ENCODE data around the gene SLC22A25. TPM values are rescaled to one million over a fixed set of nuclear protein-coding genes. Genes with fewer than 3 reads are reported as not detected.
"Not testable (repeated sequence)": the region's sequence is repeated elsewhere in the genome, so short reads cannot be mapped to it uniquely, and the experiment has no call there.

SLC22A25 gene
- 0.10 TPM for total RNA-seq

DNA sequence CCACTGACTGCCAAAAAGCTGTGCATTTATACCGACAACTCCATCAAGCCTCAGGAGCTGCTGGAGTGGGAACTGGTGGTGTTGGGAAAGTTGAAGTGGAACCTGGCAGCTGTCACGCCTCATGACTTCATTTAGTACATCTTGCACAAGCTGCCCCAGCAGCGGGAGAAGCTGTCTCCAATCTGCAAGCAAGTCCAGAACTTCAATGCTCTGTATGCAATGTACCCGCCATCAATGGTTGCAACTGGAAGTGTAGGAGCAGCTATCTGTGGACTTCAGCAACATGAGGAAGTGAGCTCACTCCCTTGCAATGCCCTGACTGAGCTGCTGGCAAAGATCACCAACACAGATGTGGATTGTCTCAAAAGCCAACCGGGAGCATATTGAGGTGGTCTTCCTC lies at the start of gene SLC22A25:
SLC22A25 (minus strand) TSS at position 67 of the 400 bp plus-strand sequence. CDS start 13,947 bp downstream, outside the sequence.
- DNase-seq: no peak

DNA sequence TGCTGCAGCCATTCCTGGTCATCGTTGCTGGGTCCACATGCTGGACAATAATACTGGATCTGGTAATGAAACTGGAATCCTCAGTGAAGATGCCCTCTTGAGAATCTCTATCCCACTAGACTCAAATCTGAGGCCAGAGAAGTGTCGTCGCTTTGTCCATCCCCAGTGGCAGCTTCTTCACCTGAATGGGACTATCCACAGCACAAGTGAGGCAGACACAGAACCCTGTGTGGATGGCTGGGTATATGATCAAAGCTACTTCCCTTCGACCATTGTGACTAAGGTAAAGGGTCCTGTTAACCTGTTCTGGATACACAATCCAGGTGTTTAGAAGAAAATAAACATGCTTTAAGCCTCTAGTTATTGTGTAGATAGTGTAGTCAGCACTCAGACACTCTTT lies 46.9 kb upstream of the SLC22A25 start:
- no peak for DNase-seq

DNA sequence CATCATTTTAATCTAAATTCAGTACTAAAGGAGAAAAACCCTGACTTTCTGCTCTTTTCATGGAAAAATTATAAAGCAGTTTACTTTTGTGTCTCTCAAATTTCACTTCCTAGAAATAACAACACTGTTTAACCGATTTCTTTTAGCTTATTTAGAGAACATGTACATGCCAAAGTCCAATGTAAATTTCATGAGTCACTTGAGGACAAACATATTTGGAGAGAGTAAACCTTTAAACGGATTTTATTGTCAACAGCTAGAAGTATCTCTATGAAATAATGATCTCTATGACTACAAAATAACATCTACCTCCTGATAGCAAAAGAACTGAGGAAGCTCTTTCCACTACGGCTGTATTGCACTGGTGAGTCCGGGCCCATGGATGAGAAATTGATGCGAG lies 46.3 kb upstream of the SLC22A25 start:
- no peak for DNase-seq

DNA sequence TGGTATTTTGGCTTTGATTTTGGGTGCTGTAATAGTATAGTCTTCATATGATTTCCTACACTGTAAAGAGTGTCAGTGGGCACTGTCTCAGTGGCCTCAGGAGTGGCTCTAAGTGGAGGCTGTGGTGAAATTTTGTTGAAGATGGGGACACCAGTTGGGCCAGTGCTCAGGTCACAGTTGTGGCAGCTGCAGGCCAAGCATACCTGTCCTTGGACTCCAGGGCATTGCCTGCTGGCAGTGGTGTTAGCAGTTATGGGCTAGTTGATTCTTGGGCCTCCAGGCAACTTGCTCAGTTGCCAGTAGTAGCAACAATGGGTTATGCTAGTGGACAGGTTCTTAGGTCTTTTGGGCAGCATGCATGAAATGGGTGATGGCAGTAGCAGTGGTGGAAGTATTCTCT lies 39.2 kb upstream of the SLC22A25 start:
- no peak for DNase-seq

DNA sequence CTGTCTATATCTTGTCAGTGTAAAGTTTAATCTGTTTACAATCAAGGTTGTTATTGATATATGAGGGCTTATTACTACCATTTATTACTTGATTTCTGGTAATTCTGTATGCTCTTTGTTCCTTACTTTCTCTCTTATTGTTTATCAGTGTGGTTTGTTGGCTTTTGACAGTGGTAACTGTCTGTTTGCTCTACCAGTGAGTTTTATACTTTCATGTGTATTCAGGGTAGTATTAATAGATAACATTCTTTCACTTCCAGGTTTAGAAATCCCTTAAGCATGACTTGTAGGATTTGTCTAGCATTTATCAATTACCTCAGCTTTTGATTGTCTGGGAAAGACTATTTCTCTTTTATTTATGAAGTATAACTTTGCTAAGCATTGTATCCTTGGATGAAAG lies 37.5 kb upstream of the SLC22A25 start:
- DNase-seq: no peak

DNA sequence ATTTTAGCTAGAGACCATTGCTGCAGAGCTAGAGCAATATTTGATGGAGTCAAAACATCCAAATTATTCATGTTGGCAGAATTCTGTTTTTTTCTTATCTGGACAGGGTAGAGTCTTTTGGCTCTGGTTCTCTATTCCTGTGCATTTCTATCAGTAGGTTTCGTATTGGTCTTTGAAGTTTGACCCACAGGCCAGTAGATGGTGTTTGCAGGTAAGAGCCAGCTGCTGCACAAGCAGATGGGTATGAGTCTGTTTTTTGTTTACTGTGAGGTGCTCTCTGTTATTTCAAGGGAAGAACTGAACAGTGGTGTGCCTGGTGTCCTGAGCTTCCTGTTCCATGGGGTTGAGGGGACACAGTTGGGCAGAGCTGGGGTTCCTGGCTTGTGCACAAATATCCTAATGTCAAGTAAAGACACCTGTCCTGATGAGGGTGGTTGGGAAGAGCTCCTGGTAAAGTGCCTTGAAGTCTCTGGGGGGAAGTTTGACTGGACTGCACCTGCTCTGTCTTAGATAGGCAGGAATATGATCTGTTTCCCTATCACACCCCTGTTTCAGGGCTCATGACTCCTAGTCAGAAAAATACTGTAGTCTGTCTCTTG lies 34.0 kb upstream of the SLC22A25 start:
- DNase-seq: no peak

DNA sequence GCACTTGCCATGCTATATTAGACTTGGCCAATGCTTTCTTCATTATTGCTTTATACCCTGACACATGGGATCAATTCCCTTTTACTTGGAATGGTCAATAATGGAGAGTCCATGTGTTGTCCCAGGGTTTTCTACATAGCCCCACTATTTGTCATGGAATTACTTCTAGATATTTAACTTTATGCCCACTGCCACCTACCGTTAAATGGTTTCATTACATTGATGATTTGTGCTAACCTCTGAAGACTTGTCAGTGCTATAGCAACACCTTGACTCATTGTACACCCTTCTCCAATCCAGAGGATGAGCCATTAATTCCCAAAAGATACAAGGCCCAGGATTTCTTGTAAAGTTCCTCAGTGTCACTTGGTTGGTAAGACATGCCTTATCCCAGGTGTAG lies 31.4 kb upstream of the SLC22A25 start:
- DNase-seq: no peak

DNA sequence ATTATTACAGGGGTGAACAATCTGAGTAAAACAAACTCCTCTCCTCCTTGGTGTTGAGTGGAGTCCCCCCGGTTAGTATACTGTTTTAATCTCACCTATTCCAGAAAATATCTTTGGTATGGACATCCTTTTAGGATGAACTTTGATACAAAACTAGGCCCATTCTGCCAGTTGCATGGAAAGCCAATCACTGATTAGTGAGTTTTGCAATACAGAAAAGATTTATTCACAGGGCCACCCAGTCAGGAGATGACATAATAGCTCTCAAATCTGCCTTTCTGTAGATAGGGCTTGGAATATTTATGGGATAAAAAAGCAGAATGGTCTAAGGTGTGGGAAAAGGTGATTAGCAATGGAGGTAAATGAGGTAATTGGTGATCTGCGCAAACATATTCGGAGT lies 30.3 kb upstream of the SLC22A25 start:
- DNase-seq: no peak

DNA sequence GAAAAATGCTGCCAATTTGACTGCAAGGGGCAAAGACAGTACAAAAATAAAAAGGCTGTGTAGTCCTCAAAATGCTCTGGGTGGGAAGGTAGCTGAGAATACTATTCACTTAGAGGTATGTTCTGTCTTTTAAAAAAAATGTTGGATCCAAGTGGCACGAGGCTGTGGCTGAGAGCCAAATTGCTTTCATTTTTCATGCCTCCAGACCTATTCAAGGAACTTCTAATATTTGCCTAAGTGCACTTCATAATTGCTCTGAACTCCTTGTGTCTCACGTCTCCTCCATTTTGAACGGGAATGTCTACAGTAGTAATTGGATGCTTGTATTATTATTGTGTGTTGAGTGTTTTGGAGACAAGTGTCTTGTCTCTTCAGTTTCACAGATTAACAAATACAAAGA lies 19.1 kb upstream of the SLC22A25 start:
- no peak for DNase-seq

DNA sequence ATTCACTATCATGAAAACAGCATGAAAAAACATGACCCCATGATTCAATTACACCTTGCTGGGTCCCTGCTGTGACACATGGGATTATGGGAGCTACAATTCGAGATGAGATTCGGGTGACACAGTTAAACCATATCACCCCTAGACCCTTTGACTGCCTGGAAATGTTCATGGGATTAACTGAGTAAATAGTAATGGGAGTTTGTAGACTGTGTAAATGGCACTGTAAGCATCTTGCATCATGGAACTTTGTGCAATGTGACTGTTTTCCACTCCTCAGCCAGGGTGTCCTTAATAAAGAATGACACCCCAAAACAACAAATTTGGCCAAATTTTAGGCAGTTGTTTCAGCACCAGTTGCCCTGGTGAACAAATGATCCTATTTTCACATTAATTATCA lies 7.9 kb upstream of the SLC22A25 start:
- no peak for DNase-seq

DNA sequence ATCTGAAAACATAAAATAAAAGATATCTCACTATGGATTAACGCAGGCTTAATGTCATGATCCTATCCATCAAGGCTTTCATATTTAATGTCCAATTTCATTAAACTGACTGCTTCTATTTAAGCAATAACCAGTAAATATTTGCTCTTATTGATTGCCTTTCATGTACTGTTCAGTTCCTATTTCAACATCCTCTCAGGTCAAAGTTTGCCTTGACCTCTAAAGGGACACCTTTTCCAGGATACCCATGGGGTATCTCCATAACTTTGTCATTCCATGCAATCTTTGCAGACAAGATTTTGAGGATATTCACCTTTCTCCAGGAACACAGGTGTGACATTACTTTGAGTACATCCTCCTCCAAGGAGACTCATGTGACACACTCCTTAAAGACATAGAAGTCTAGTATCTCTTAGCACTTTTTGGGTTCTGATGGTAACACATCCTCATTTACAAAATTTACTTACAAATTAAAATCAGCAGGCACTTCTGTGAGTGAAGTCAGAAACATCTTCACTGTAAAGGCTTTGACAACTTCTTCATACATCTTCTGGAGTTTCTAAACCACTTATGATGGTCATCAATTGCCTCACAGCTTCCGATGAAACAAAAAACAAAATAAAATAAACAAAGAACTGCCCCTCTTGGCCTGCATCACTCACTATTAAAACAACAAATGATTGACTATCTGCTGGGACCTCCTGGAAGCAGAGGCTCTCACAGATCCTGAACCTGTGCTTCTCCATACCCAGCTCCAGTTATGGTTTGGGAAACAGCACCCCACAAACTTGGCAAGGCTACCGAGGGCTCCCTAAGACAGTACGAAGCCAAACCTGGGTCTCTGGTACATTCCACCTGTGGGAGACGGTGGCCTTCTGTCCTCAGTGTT lies 7.0 kb upstream of the SLC22A25 start:
- no peak for DNase-seq

DNA sequence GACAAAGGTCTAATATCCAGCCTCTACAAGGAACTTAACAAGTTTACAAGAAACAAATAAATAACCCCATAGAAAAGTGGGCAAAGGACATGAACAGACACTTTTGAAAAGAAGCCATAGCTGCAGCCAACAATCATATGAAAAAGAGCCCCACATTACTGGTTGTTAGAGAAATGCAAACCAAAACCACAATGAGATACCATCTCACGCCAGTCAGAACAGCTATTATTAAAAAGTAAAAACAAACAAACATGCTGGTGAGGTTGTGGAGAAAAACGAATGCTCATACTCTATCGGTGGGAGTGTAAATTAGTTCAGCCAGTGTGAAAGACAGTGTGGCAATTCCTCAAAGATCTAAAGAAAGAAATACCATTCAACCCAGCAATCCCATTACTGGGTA lies 5.6 kb upstream of the SLC22A25 start:
- no peak for DNase-seq

DNA sequence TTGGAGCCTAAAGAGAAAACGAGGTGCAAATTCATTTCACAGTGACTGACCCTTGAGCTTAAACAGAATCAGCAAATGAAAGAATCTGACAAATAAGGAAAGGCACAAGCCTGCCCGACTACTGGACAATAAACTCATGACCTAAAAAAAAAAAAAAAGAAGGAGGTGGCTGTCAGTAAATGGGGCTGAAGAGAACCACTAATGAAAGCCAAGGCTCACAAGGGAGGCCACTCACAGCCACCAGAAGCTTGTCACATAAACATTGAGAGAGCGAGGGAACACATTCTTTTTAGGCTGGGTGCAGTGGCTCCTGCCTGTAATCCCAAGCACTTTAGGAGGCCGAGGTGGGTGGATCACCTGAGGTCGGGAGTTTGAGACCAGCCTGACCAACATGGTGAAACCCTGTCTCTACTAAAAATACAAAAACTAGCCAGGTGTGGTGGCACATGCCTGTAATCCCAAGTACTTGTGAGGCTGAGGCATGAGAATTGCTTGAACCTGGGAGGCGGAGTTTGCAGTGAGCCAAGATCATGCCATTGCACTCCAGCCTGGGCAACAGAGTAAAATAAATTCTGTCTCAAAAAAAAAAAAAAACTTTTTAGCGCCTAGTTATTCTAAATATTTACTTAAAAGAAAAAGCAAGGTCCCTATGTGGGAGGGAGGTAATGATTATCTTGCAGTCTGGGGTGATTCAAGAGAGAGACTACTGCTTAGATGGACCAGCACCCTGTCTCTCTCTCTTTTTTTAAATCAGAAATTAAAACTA lies 4.0 kb upstream of the SLC22A25 start:
- not testable (repeated sequence) for DNase-seq

DNA sequence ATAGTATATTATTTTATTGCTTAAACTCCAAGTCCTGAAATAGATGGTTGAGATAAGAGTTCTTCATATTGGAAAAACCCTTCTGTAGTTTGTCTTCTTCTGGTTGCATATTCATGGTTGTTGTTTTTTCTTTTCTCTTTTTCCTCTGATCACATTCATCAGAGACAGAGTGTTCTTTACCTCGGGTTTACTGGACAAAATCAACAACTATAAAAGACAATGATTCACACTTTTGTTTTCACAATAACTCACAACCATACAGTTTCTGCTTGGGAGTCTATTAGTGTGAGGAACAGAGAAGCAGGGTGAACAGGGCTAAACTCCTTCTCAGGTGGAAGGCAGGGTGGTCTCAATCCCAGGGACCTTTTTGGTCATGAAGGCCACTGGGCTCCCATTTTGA lies 2.6 kb upstream of the SLC22A25 start:
- no peak for DNase-seq

DNA sequence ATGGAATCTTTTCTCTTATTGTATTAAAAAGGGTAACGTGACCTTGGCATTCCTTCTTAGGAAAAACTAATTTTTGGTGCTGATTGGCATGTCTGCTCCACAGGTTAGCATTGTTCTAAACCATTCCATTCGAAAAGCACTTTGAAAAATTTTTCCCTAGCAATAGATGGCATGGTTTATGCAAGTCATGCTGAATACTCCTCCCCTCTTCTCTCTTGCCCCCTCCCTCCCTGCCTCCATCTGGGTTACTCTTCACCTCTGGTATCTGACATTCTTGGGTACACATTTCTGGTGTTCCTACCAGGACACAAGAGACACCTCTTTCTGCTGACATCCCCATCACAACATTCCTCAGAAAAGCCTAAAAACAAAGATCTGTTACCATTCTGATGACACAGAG lies 1.5 kb upstream of the SLC22A25 start:
- no peak for DNase-seq

DNA sequence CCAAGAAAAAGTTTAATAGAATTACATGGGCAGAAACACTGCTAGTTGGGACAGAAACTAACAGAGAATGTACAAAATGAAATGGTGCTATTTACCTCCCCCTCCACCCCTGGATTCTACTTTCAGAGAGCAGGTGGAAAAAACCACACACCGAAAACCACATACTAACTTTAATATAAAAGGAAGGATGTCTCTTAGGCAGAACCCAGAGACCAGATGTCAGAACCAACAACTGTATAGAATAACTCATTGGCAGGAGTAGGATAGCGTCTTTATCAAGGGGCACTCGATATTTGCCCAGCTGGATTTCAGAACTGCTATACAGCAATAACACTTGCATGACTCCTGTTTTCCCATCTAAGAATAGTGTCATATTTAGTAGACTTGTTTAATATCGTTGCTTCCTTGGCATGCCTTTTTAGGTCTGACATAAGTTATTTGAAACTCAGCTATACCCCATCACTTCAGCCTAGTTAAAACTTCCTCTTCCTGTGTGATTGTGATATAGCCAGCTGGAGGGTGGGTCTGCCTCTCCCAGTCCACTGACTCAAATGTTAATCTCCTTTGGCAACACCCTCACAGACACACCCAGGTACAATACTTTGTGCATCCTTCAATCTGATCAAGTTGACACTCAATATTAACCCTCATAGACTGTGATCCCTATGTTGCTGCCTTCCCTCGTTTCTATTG lies 1.2 kb downstream of the SLC22A25 start:
- DNase-seq: no peak

DNA sequence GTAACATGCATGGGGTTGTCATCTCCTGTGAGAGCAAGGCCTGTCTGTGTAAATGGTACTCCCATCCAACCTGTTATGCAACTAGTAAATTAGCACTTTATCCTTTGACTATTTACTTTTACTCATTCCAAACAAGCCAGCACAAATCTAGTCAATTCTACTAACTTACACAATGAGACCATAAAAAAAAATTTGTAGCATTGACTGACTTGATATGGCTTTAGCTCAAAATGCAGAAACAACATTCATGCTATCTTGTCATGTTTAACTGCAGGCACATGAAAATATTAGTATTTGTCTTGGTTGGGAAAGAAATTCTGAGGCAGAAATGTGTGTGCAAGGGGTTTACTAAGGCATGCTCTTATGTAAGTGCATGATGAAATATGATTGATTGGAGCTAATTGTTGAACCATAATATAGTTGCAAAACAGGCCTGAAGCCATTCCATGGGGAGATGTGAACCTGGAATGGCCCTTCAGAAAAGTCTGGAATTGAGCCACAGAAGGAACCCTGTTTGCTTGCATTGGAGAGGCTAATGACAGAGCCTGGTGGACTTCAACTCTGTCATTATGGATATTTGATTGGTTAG lies 2.5 kb downstream of the SLC22A25 start:
- no peak for DNase-seq

DNA sequence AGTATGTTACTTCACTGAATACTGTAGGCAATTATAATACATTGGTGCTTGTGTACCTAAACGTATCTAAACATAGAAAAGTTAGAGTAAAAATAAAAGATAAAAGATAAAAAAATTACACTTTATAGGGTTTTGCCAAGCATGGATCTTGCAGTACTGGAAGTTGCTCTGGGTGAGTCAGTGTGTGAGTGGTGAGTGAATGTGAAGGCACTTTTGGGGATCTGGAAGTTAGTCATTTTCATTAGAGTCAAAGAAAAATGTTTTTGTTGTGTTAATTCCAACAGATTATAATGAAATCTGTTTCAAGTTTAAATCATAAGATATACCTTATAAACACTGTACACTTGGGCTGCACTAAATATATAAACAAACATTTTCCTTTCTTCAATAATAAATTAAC lies 3.3 kb downstream of the SLC22A25 start:
- DNase-seq: no peak

DNA sequence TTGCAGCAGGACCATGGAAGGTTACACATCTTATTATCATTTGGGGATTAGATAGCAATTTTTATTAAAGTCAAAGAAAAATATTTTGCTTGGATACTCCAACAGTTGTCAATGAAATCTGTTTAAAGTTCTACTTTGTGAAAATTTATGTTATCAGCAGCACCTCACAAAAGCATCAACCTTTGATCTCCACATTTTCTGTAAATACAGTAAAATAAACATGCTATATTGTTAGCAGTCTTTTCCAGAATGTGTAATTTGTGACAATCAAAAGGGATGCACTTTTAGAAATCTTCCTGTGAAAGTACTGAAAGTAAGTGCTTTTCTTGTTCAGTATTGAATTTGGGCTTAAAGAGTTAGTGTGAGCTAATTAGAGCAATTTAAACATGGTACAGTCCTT lies 4.1 kb downstream of the SLC22A25 start:
- DNase-seq: no peak

DNA sequence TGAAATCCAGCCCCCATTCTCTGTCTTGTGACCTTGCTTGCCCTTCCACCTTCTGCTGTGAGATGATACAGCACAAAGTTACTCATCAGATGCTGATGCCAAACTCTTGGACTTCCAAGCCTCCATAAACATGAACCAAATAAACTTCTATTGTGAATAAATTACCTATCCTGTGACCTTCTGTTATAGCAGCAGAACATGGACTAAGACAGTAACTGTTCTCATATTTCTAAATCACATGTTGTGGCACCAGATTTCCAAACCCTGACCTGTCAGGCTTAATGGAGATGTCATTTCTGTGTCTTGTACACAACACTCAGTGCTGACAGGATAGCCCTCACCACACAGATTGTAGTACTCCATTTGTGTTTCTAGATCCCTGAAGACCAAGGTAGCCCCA lies 6.0 kb downstream of the SLC22A25 start:
- no peak for DNase-seq

DNA sequence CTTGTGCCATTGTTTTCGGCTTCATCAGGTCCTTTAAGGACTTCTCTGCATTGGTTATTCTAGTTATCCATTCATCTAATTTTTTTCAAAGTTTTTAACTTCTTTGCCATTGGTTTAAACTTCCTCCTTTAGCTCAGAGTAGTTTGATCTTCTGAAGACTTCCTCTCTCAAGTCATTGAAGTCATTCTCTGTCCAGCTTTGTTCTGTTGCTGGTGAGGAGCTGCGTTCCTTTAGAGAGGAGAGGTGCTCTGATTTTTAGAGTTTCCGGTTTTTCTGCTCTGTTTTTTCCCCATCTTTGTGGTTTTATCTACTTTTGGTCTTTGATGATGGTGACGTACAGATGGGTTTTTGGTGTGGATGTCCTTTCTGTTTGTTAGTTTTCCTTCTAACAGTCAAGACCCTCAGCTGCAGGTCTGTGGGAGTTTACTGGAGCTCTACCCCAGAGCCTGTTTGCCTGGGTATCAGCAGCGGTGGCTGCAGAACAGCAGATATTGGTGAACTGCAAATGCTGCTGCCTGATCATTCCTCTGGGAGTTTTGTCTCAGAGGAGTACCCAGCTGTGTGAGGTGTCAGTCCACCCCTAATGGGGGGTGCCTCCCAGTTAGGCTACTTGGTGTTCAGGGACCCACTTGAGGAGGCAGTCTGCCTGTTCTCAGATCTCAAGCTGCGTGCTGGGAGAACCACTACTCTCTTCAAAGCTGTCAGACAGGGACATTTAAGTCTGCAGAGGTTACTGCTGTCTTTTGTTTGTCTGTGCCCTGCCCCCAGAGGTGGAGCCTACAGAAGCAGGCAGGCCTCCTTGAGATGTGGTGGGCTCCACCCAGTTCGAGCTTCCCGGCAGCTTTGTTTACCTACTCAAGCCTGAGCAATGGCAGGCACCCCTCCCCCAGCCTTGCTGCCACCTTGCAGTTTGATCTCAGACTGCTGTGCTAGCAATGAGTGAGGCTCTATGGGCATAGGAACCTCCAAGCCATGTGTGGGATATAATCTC lies 7.6 kb downstream of the SLC22A25 start:
- DNase-seq: not testable (repeated sequence)

Measured in skin of body (tissue), 2 donors.